Gastroesophageal sphincter (tissue), 4 donors: Measurements from ENCODE around the gene TRIM75. TPM values are rescaled to one million over a fixed set of nuclear protein-coding genes. Genes with fewer than 3 reads are reported as not detected.
"Not testable (repeated sequence)": the region's sequence is repeated elsewhere in the genome, so short reads cannot be mapped to it uniquely, and the experiment has no call there.

Source experiments
- ATAC-seq: fragments of 150-250 bp; one replicate; pipeline ENCODE4 v1.9.1; 2016; ENCODE audit warnings: mild to moderate bottlenecking, moderate library complexity
- H3K27ac ChIP-seq, 4 donors: fragments of 200-600 bp; sonication (generic) in 3 of 4; 1 replicate in 3 of 4; 2 replicates in 1 of 4; pipeline ENCODE4 v1.5.1; 2016 to 2019
- H3K27me3 ChIP-seq: fragments of 200-600 bp; sonication (generic); one replicate; pipeline ENCODE4 v1.5.1; 2019
- H3K36me3 ChIP-seq, 2 donors: fragments of 200-600 bp; sonication (generic); one replicate each; pipeline ENCODE4 v1.5.1; 2019; ENCODE audit warnings: control low read depth in 1 of 2
- H3K4me1 ChIP-seq, 3 donors: fragments of 200-600 bp; sonication (generic); 1 replicate in 2 of 3; 2 replicates in 1 of 3; pipeline ENCODE4 v1.5.1; 2016 to 2019; ENCODE audit warnings: control low read depth in 2 of 3
- H3K4me3 ChIP-seq, 2 donors: fragments of 200-600 bp; sonication (generic); one replicate each; pipeline ENCODE4 v1.5.1; 2019; ENCODE audit warnings: mild to moderate bottlenecking in 1 of 2, moderate library complexity in 1 of 2
- H3K9me3 ChIP-seq, 3 donors: fragments of 200-600 bp; sonication (generic); one replicate each; pipeline ENCODE4 v1.5.1; 2017 to 2019; ENCODE audit warnings: control low read depth in 2 of 3
- EP300 ChIP-seq: sonication (generic); formaldehyde crosslinking; IDR thresholded peaks from one replicate; pipeline ENCODE4 v1.6.1; 2017; ENCODE audit warnings: antibody characterized with exemption, mild to moderate bottlenecking
- POLR2A ChIP-seq, 2 donors: fragments of 450-650 bp; IDR thresholded peaks; one replicate each; pipeline ENCODE4 v1.6.1; 2017; ENCODE audit warnings: antibody characterized with exemption in 2 of 2, mild to moderate bottlenecking in 2 of 2, moderate library complexity in 1 of 2
- POLR2AphosphoS5 ChIP-seq: sonication (generic); formaldehyde crosslinking; IDR thresholded peaks from one replicate; pipeline ENCODE4 v1.6.1; 2017; ENCODE audit warnings: antibody characterized with exemption
- WGBS, 2 donors: methylation state at CpG; one replicate each; pipeline ENCODE4 v1.1.5; 2018; ENCODE audit warnings: low coverage in 1 of 2; 5-methylcytosine and 5-hydroxymethylcytosine counted together
- total RNA-seq, 4 donors: library from RNA; depleted of rRNA; stranded (reverse); fragments of >200 nt; gene quantifications; one replicate each; pipeline ENCODE4 v1.1.0, GENCODE V29; 2016
- TF ChIP-seq, protein P1 (sequence below), 4 experiments: fragments of 200-600 bp in 2 of 4; fragments of 450-650 bp in 2 of 4; sonication (generic) in 1 of 4; IDR thresholded peaks; one replicate each; pipeline ENCODE4 v1.5.1; 2017 to 2019; ENCODE audit warnings: antibody characterized with exemption in 4 of 4, mild to moderate bottlenecking in 2 of 4, moderate library complexity in 2 of 4

Gene TRIM75
- total RNA-seq, 4 donors from 2014 or later = 0.15 TPM; not detected in 3

DNA sequence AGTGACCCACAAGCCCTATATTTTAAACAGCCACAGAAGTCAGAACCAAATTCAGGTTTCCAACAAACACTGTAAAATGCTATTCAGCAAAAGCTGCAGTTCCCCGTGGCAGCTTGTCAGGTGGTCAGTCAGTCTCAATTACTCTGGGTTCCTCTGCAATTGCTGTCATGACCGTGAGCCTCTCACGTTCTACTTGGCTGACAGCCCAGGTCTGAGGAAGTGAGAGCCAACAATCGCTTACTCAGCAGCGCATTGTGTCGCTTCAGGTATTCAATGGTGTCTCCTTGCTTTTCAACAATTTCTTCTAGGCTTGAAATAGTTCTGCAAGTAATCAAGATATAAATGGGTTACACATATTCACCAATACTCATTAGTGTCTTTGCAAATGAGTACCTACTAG, 25.8 kb downstream of the TRIM75 start:
- Histone ChIP-seq H3K4me3 (no peak overlapping the region), H3K27ac (no peak overlapping the region), H3K36me3 (peaks cover 0 to 69% of the 10 kb centered on the region in 2 donors), H3K4me1 (no peaks in the 10 kb centered on the region), H3K27me3 (no peaks in the 10 kb centered on the region), H3K9me3 (no peaks in the 10 kb centered on the region)
- no peak for ATAC-seq
- 13 to 18% methylated on average over 6 of the region's 6 CpGs for WGBS, 2 donors
- TF ChIP-seq EP300 = no peak
- TF ChIP-seq, protein P1, sequence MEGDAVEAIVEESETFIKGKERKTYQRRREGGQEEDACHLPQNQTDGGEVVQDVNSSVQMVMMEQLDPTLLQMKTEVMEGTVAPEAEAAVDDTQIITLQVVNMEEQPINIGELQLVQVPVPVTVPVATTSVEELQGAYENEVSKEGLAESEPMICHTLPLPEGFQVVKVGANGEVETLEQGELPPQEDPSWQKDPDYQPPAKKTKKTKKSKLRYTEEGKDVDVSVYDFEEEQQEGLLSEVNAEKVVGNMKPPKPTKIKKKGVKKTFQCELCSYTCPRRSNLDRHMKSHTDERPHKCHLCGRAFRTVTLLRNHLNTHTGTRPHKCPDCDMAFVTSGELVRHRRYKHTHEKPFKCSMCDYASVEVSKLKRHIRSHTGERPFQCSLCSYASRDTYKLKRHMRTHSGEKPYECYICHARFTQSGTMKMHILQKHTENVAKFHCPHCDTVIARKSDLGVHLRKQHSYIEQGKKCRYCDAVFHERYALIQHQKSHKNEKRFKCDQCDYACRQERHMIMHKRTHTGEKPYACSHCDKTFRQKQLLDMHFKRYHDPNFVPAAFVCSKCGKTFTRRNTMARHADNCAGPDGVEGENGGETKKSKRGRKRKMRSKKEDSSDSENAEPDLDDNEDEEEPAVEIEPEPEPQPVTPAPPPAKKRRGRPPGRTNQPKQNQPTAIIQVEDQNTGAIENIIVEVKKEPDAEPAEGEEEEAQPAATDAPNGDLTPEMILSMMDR (IDR thresholded peaks at IDR 0.05) = no peak
- no peak for TF ChIP-seq POLR2A (IDR thresholded peaks at IDR 0.05)
- no peak for TF ChIP-seq POLR2AphosphoS5

- not testable (repeated sequence) for H3K27me3 ChIP-seq, H3K4me1 ChIP-seq, ATAC-seq, H3K9me3 ChIP-seq, H3K4me3 ChIP-seq, H3K27ac ChIP-seq
- 80 to 83% methylated on average over 1 to 6 of the region's 7 CpGs for WGBS, 2 donors
- peaks cover 9 to 70% of the 10 kb centered on the region in 2 donors for H3K36me3 ChIP-seq
Observed at GRCh38 chr4:165084787-165085186, 31.1 kb downstream of the TRIM75 start.

GRCh38 chr4:165085946-165086345, 32.3 kb downstream of the TRIM75 start:
- Histone ChIP-seq H3K36me3 (peaks cover 9 to 75% of the 10 kb centered on the region in 2 donors), H3K9me3 (no peaks in the 10 kb centered on the region), H3K4me3 (no peak overlapping the region), H3K4me1 (no peaks in the 10 kb centered on the region), H3K27me3 (no peaks in the 10 kb centered on the region), H3K27ac (no peak overlapping the region)
- no peak for TF ChIP-seq POLR2A (IDR thresholded peaks at IDR 0.05)
- no peak for TF ChIP-seq POLR2AphosphoS5
- no peak for TF ChIP-seq EP300
- TF ChIP-seq, protein P1 (IDR thresholded peaks at IDR 0.05) = no peak
- 100% methylated on average over 1 of the region's 2 CpGs for WGBS, 2 donors
- ATAC-seq = no peak

DNA sequence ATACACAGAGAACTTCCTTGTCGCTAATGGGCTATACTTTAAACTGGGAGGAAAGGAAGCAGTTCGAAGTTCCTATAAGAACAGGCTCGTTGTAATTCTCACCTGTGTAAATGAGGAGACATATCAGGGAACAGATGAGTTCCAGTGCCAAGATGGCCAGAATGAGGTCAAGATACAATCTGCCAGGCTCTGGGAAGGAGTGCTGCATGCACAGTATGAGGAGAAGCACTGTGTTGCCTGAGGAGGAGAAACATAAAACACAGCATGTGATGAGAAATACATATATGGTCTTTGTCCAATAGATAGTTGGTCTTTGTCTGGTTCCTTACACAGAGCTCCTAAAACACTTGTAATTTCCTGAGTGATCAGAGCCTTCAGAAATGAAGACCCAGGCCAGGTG, 34.7 kb downstream of the TRIM75 start:
- peaks cover 9 to 94% of the 10 kb centered on the region in 2 donors for H3K36me3 ChIP-seq

DNA sequence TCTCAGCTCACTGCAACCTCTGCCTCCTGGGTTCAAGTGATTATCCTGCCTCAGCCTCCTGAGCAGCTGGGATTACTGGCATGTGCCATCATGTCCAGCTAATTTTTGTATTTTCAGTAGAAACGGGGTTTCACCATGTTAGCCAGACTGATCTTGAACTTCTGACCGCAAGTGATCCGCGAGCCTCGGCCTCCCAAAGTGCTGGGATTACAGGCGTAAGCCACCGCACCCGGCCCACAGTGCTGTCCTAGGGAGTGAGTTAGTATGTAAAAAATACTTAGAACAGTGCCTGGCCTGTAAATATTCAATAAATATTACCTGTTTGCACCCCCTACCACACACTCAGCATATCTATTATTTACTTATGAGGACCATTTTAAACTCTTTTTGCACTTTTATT, 38.5 kb downstream of the TRIM75 start:
- H3K27me3 ChIP-seq, H3K4me3 ChIP-seq, H3K4me1 ChIP-seq, ATAC-seq, H3K27ac ChIP-seq, H3K9me3 ChIP-seq: not testable (repeated sequence)
- WGBS, 2 donors = no CpG with 5 or more reads among the region's 8 CpGs
- H3K36me3 ChIP-seq = peaks cover 9 to 85% of the 10 kb centered on the region in 2 donors

More for the DNA sequence above, 34.7 kb downstream of the TRIM75 start:
- H3K27me3 ChIP-seq = no peaks in the 10 kb centered on the region
- no peak for ATAC-seq
- no peaks in the 10 kb centered on the region for H3K4me1 ChIP-seq
- WGBS, 2 donors = 83 to 96% methylated on average over 3 of the region's 3 CpGs
- no peak overlapping the region for H3K4me3 ChIP-seq
- TF ChIP-seq POLR2A (IDR thresholded peaks at IDR 0.05) = no peak
- TF ChIP-seq EP300 = no peak
- TF ChIP-seq, protein P1 (IDR thresholded peaks at IDR 0.05) = no peak
- no peak for TF ChIP-seq POLR2AphosphoS5
- H3K9me3 ChIP-seq = no peaks in the 10 kb centered on the region
- no peak overlapping the region for H3K27ac ChIP-seq

GRCh38 chr4:165094873-165095272, 41.2 kb downstream of the TRIM75 start:
- no peak overlapping the region for H3K4me3 ChIP-seq
- ATAC-seq = no peak
- H3K27me3 ChIP-seq = no peaks in the 10 kb centered on the region
- 88 to 96% methylated on average over 2 to 3 of the region's 3 CpGs for WGBS, 2 donors
- peaks cover 0 to 83% of the 10 kb centered on the region in 2 donors for H3K36me3 ChIP-seq
- TF ChIP-seq EP300 = no peak
- TF ChIP-seq, protein P1 (IDR thresholded peaks at IDR 0.05) = no peak
- TF ChIP-seq POLR2AphosphoS5 = no peak
- TF ChIP-seq POLR2A (IDR thresholded peaks at IDR 0.05) = no peak
- H3K4me1 ChIP-seq = no peaks in the 10 kb centered on the region
- H3K9me3 ChIP-seq = no peaks in the 10 kb centered on the region
- no peak overlapping the region for H3K27ac ChIP-seq
